ENCODE measurements around the gene CDHR2. TPM values are rescaled to one million over a fixed set of nuclear protein-coding genes. Genes with fewer than 3 reads are reported as not detected.

The CDHR2 gene
- polyA plus RNA-seq, 1 experiment, result not detected

GRCh38 chr5:176577312-176578176 lies 28.4 kb downstream of the CDHR2 start:
- no peak for DNase-seq (ENCODE audit: low read depth)
- POLR2A ChIA-PET, result no interaction called here
- CTCF ChIA-PET, result interaction anchor here (1.2 to 2.4 kb wide), 3 partner anchors 10 to 69 kb away, joined by 4 to 7 read pairs (median 7); partner anchors contain the start of gene TSPAN17
- TF ChIP-seq CTCF (IDR thresholded peaks at IDR 0.05; ENCODE audit: insufficient read depth, low read depth, low read length), result no peak
- Histone ChIP-seq H3K27me3 (ENCODE audit: control insufficient read depth, insufficient read depth, low read length) (no peaks in the 10 kb centered on the region; the same call in 1 of the 2 replicates), H3K4me3 (ENCODE audit: low read depth, low read length) (no peak overlapping the region), H3K36me3 (ENCODE audit: control insufficient read depth, insufficient read depth, low read length) (no peaks in the 10 kb centered on the region)

- no peak for DNase-seq (ENCODE audit: low read depth)
- no peaks in the 10 kb centered on the region for H3K36me3 ChIP-seq (ENCODE audit: control insufficient read depth, insufficient read depth, low read length)
- peak; percentile 62 for TF ChIP-seq CTCF (IDR thresholded peaks at IDR 0.05; ENCODE audit: insufficient read depth, low read depth, low read length)
- POLR2A ChIA-PET, result no interaction called here
- no peaks in the 10 kb centered on the region; the same call in 1 of the 2 replicates for H3K27me3 ChIP-seq (ENCODE audit: control insufficient read depth, insufficient read depth, low read length)
- H3K4me3 ChIP-seq (ENCODE audit: low read depth, low read length), result no peak overlapping the region
- CTCF ChIA-PET, result interaction anchor here (0.9 to 2.4 kb wide), 6 partner anchors 10 to 162 kb away, joined by 3 to 7 read pairs (median 4); partner anchors contain the start of genes CLTB and TSPAN17
These were observed 29.3 kb downstream of the CDHR2 start for GRCh38 chr5:176578391-176578808.

- H3K36me3 ChIP-seq (ENCODE audit: control insufficient read depth, insufficient read depth, low read length), result no peaks in the 10 kb centered on the region
- POLR2A ChIA-PET, result no interaction called here
- DNase-seq (ENCODE audit: low read depth), result no peak
- H3K27me3 ChIP-seq (ENCODE audit: control insufficient read depth, insufficient read depth, low read length), result no peaks in the 10 kb centered on the region; the same call in 1 of the 2 replicates
- CTCF ChIA-PET, result interaction anchor here (0.6 to 2.4 kb wide), 5 partner anchors 12 to 163 kb away, joined by 3 to 7 read pairs (median 3); partner anchors contain the start of genes CLTB and TSPAN17
- TF ChIP-seq CTCF (IDR thresholded peaks at IDR 0.05; ENCODE audit: insufficient read depth, low read depth, low read length), result no peak
- H3K4me3 ChIP-seq (ENCODE audit: low read depth, low read length), result no peak overlapping the region
These were observed 30.2 kb downstream of the CDHR2 start for GRCh38 chr5:176579323-176579722.

- POLR2A ChIA-PET, result no interaction called here
- H3K27me3 ChIP-seq (ENCODE audit: control insufficient read depth, insufficient read depth, low read length), result no peaks in the 10 kb centered on the region; the same call in 1 of the 2 replicates
- H3K4me3 ChIP-seq (ENCODE audit: low read depth, low read length), result no peak overlapping the region
- no peaks in the 10 kb centered on the region for H3K36me3 ChIP-seq (ENCODE audit: control insufficient read depth, insufficient read depth, low read length)
- TF ChIP-seq CTCF (IDR thresholded peaks at IDR 0.05; ENCODE audit: insufficient read depth, low read depth, low read length), result no peak
- CTCF ChIA-PET, result no interaction called here
- no peak for DNase-seq (ENCODE audit: low read depth)
These were observed 32.2 kb downstream of the CDHR2 start for GRCh38 chr5:176581361-176581760.

- H3K27me3 ChIP-seq (ENCODE audit: control insufficient read depth, insufficient read depth, low read length), result no peaks in the 10 kb centered on the region; the same call in 1 of the 2 replicates
- ChIA-PET POLR2A (no interaction called here), CTCF (interaction anchor here (0.6 to 1.3 kb wide), 3 partner anchors 8 to 17 kb away, joined by 3 to 8 read pairs (median 3); no protein-coding TSS in a partner anchor)
- no peaks in the 10 kb centered on the region for H3K36me3 ChIP-seq (ENCODE audit: control insufficient read depth, insufficient read depth, low read length)
- DNase-seq (ENCODE audit: low read depth), result no peak
- TF ChIP-seq CTCF (IDR thresholded peaks at IDR 0.05; ENCODE audit: insufficient read depth, low read depth, low read length), result no peak
- H3K4me3 ChIP-seq (ENCODE audit: low read depth, low read length), result no peak overlapping the region
These were observed 33.9 kb downstream of the CDHR2 start for GRCh38 chr5:176583076-176583475.

All from BJ (cell line).